Fibroblast of lung (primary cell): Measurements from ENCODE around the gene BGLAP. TPM values are rescaled to one million over a fixed set of nuclear protein-coding genes. Genes with fewer than 3 reads are reported as not detected.

Experiments
- DNase-seq, 2 donors: peaks; one replicate each; pipeline versions ENCODE4 v3.0.0 to v3.0.0-alpha.2; 2010; ENCODE audit warnings: low read depth in 2 of 2
- H2AFZ ChIP-seq: 2 replicates; pipeline ENCODE4 v1.5.1; 2012; ENCODE audit warnings: low read length, control low read depth, inconsistent platforms
- H3K27ac ChIP-seq: 2 replicates; pipeline ENCODE4 v1.5.1; 2011; ENCODE audit warnings: low read length, control low read depth; ENCODE audit not compliant: insufficient read depth
- H3K27me3 ChIP-seq: 2 replicates; pipeline ENCODE4 v1.5.1; 2011; ENCODE audit warnings: mild to moderate bottlenecking, low read length; ENCODE audit not compliant: control insufficient read depth, insufficient read depth
- H3K36me3 ChIP-seq: 2 replicates; pipeline ENCODE4 v1.5.1; 2011; ENCODE audit warnings: low read length; ENCODE audit not compliant: control insufficient read depth, insufficient read depth
- H3K4me1 ChIP-seq: 2 replicates; pipeline ENCODE4 v1.5.1; 2011; ENCODE audit warnings: low read length; ENCODE audit not compliant: control insufficient read depth, insufficient read depth; ENCODE audit errors: extremely low read depth
- H3K4me2 ChIP-seq: 2 replicates; pipeline ENCODE4 v1.5.1; 2011; ENCODE audit warnings: low read length, control low read depth; ENCODE audit not compliant: insufficient read depth; ENCODE audit errors: extremely low read depth
- H3K4me3 ChIP-seq, 4 experiments: fragments of 200-600 bp in 1 of 4; sonication (generic) in 1 of 4; replicated peaks in 1 of 4; 2 replicates each; pipeline ENCODE4 v1.5.1; 2011 to 2016; ENCODE audit warnings: low read length in 4 of 4, low read depth in 3 of 4, mild to moderate bottlenecking in 3 of 4, control low read depth in 2 of 4, inconsistent platforms in 1 of 4, mixed read lengths in 1 of 4; ENCODE audit not compliant: insufficient read depth in 1 of 4; ENCODE audit errors: control extremely low read depth in 1 of 4
- H3K79me2 ChIP-seq: 2 replicates; pipeline ENCODE4 v1.5.1; 2012; ENCODE audit warnings: mild to moderate bottlenecking, low read length, inconsistent platforms; ENCODE audit not compliant: control insufficient read depth, insufficient read depth
- H3K9ac ChIP-seq: 2 replicates; pipeline ENCODE4 v1.5.1; 2011; ENCODE audit warnings: mild to moderate bottlenecking, low read length, control low read depth; ENCODE audit not compliant: insufficient read depth
- H3K9me3 ChIP-seq: 2 replicates; pipeline ENCODE4 v1.5.1; 2012; ENCODE audit warnings: low read depth, low read length; ENCODE audit not compliant: control insufficient read depth, insufficient read depth
- H4K20me1 ChIP-seq: 2 replicates; pipeline ENCODE4 v1.5.1; 2011; ENCODE audit warnings: low read length; ENCODE audit not compliant: control insufficient read depth, insufficient read depth; ENCODE audit errors: extremely low read depth
- EZH2 ChIP-seq: IDR thresholded peaks from 2 replicates; pipeline ENCODE4 v1.5.1; 2012; ENCODE audit warnings: low read length, control low read depth, mild to moderate bottlenecking; ENCODE audit errors: missing control alignments
- polyA plus RNA-seq, 2 donors: library from polyadenylated mRNA; depleted of rRNA in 1 of 2; stranded (reverse) in 1 of 2; unstranded in 1 of 2; fragments of >200 nt; gene quantifications; 2 replicates each; pipeline ENCODE4 v1.2.1, GENCODE V29; 2011 to 2012; ENCODE audit warnings: missing spikeins in 1 of 2
- total RNA-seq: library from RNA; depleted of rRNA; stranded (reverse); fragments of >200 nt; gene quantifications from 2 replicates; pipeline ENCODE4 v1.2.1, GENCODE V29; 2014
- TF ChIP-seq, protein P1 (sequence below), 2 donors: IDR thresholded peaks in 1 of 2; conservative IDR thresholded peaks in 1 of 2; 1 replicate in 1 of 2; 2 replicates in 1 of 2; pipeline ENCODE4 v1.5.1; 2011 to 2012; ENCODE audit warnings: low read length in 2 of 2, control low read depth in 1 of 2, inconsistent platforms in 1 of 2, low read depth in 1 of 2, mild to moderate bottlenecking in 1 of 2

Gene BGLAP
- total and polyA plus RNA-seq, 2 donors (not counting 1 experiment from before 2014, with no cell fraction given) = 0.34 to 0.50 TPM

DNA sequence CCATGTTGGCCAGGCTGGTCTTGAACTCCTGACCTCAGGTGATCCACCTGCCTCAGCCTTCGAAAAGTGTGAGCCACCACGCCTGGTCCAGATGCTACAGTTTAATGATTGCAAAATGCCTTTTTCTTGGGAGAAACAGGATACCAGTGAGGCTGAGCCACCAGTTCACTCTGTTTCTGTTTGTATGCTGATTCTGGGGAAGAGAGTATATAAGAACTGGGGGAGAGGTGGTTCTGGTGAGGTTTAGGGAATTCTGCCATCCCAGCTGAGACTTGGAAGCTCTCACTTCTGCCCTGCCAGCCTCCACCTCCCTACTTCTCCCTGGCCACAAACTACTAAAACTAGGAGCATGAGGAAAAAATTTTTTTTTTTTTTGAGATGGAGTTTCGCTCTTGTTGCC is 37.3 kb upstream of the BGLAP start:
- H3K27me3 ChIP-seq = no peaks in the 10 kb centered on the region

DNA sequence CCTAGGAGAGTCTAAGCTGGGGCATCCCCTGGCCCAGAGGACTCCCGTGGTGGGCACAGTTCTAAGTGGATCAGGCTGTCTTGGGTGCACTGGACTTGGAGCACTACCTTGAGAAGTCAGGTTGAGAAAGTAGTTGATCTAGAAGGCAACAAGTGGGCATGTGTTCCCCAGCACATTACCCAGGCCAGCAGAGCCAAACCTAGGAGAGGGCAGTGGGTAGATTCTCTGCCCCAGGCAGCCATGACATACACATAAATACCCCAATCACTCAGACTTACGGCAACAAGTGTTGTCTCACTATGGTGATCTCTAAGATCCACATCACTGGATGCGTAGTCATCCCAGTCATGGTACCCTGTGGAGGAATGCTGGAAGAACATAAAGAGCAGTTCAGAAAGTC is 30.7 kb upstream of the BGLAP start:
- no peak overlapping the region for H3K9ac ChIP-seq
- H3K4me2 ChIP-seq = no peak overlapping the region
- no peak overlapping the region for H3K4me3 ChIP-seq
- TF ChIP-seq EZH2 = no peak
- TF ChIP-seq, protein P1, sequence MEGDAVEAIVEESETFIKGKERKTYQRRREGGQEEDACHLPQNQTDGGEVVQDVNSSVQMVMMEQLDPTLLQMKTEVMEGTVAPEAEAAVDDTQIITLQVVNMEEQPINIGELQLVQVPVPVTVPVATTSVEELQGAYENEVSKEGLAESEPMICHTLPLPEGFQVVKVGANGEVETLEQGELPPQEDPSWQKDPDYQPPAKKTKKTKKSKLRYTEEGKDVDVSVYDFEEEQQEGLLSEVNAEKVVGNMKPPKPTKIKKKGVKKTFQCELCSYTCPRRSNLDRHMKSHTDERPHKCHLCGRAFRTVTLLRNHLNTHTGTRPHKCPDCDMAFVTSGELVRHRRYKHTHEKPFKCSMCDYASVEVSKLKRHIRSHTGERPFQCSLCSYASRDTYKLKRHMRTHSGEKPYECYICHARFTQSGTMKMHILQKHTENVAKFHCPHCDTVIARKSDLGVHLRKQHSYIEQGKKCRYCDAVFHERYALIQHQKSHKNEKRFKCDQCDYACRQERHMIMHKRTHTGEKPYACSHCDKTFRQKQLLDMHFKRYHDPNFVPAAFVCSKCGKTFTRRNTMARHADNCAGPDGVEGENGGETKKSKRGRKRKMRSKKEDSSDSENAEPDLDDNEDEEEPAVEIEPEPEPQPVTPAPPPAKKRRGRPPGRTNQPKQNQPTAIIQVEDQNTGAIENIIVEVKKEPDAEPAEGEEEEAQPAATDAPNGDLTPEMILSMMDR (conservative IDR thresholded peaks at IDR 0.05 in 1 of 2, IDR thresholded peaks at IDR 0.05 in 1 of 2; ENCODE audit: low read depth in 1 of 2, low read length in 2 of 2) = no peak
- H3K27ac ChIP-seq = no peak overlapping the region
- H3K36me3 ChIP-seq = peaks cover 7% of the 10 kb centered on the region
- H2AFZ ChIP-seq = no peak overlapping the region
- H3K27me3 ChIP-seq = no peaks in the 10 kb centered on the region
- DNase-seq = no peak
- peaks cover 2% of the 10 kb centered on the region for H3K79me2 ChIP-seq
- H3K4me1 ChIP-seq = peaks cover 2% of the 10 kb centered on the region
- no peaks in the 10 kb centered on the region for H4K20me1 ChIP-seq
- H3K9me3 ChIP-seq = no peaks in the 10 kb centered on the region

More for the DNA sequence above, 37.3 kb upstream of the BGLAP start:
- H3K4me3 ChIP-seq = no peak overlapping the region
- no peak for DNase-seq
- peaks cover 5% of the 10 kb centered on the region for H3K36me3 ChIP-seq
- no peaks in the 10 kb centered on the region for H3K4me1 ChIP-seq
- TF ChIP-seq EZH2 = no peak
- TF ChIP-seq, protein P1 (conservative IDR thresholded peaks at IDR 0.05 in 1 of 2, IDR thresholded peaks at IDR 0.05 in 1 of 2; ENCODE audit: low read depth in 1 of 2, low read length in 2 of 2) = no peak
- no peaks in the 10 kb centered on the region for H3K9me3 ChIP-seq
- H2AFZ ChIP-seq = no peak overlapping the region
- no peaks in the 10 kb centered on the region for H4K20me1 ChIP-seq
- no peak overlapping the region for H3K9ac ChIP-seq
- H3K79me2 ChIP-seq = peaks cover 9% of the 10 kb centered on the region
- no peak overlapping the region for H3K27ac ChIP-seq
- H3K4me2 ChIP-seq = no peak overlapping the region

DNA sequence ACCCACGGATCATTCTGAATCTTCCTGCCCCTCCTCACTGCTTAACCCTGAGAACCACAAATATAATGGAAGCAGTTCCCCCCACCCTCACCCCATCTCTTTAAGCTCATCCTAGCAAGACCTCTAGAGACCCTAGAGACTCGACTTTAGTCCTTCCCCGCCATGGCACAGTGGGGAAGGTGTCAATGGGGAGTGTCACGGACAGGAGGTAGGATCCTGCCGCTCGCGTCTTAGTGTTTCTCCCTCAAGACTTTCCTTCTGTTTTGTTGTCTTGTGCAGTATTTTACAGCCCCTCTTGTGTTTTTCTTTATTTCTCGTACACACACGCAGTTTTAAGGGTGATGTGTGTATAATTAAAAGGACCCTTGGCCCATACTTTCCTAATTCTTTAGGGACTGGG is 29.9 kb upstream of the BGLAP start:
- Histone ChIP-seq H3K27me3 (no peaks in the 10 kb centered on the region), H4K20me1 (no peaks in the 10 kb centered on the region), H3K4me3 (peak overlapping the region in 2 of 4 experiments; percentile 74 to 95), H3K36me3 (peaks cover 7% of the 10 kb centered on the region), H3K79me2 (peaks cover 2% of the 10 kb centered on the region), H3K9ac (no peak overlapping the region), H3K27ac (peak overlapping the region; percentile 97), H3K4me2 (peak overlapping the region; percentile 55), H3K4me1 (peaks cover 2% of the 10 kb centered on the region), H2AFZ (no peak overlapping the region), H3K9me3 (no peaks in the 10 kb centered on the region)
- DNase-seq = no peak
- TF ChIP-seq, protein P1 (conservative IDR thresholded peaks at IDR 0.05 in 1 of 2, IDR thresholded peaks at IDR 0.05 in 1 of 2; ENCODE audit: low read depth in 1 of 2, low read length in 2 of 2) = no peak
- no peak for TF ChIP-seq EZH2
